SK-N-SH treated with all-trans-retinoic acid at 6 μM for 48 hours (cell line): ENCODE data around the gene CBARP.

Experiments used
- ATAC-seq: fragments of 200-7000 bp; cut with Tn5 transposase; 3 replicates; pipeline ENCODE4 v1.9.1; 2020; ENCODE audit warnings: mild to moderate bottlenecking, moderate library complexity
- ARNTL ChIP-seq: fragments of 450-650 bp; formaldehyde crosslinking; IDR thresholded peaks from 2 replicates; pipeline ENCODE4 v1.5.0; 2020; ENCODE audit warnings: low read depth, mild to moderate bottlenecking, moderate library complexity, borderline replicate concordance
- BACH2 ChIP-seq: fragments of 250-450 bp; sonication (Bioruptor Pico); IDR thresholded peaks from 2 replicates; pipeline ENCODE4 v1.9.0; 2021; ENCODE audit warnings: mild to moderate bottlenecking, borderline replicate concordance
- ESRRG ChIP-seq: fragments of 250-450 bp; sonication (Bioruptor Pico); IDR thresholded peaks from 2 replicates; pipeline ENCODE4 v1.6.1; 2021; ENCODE audit warnings: mild to moderate bottlenecking
- GLIS3 ChIP-seq: fragments of 250-450 bp; sonication (Bioruptor Pico); IDR thresholded peaks from 2 replicates; pipeline ENCODE4 v1.5.0; 2020; ENCODE audit warnings: mild to moderate bottlenecking, moderate library complexity
- OSR1 ChIP-seq: fragments of 250-450 bp; sonication (Bioruptor Pico); IDR thresholded peaks from 2 replicates; pipeline ENCODE4 v1.8.0; 2022; ENCODE audit warnings: moderate library complexity, mild to moderate bottlenecking, inconsistent platforms
- PPARA ChIP-seq: fragments of 250-450 bp; sonication (Bioruptor Pico); IDR thresholded peaks from 2 replicates; pipeline ENCODE4 v1.5.0; 2020; ENCODE audit warnings: mild to moderate bottlenecking, borderline replicate concordance
- RARB ChIP-seq: fragments of 250-450 bp; sonication (Bioruptor Pico); IDR thresholded peaks from 2 replicates; pipeline ENCODE4 v1.8.0; 2021; ENCODE audit warnings: mild to moderate bottlenecking, moderate library complexity
- SNAI2 ChIP-seq: fragments of 250-450 bp; sonication (Bioruptor Pico); IDR thresholded peaks from 2 replicates; pipeline ENCODE4 v1.5.0; 2020; ENCODE audit warnings: mild to moderate bottlenecking, moderate library complexity
- TCF4 ChIP-seq: fragments of 250-450 bp; sonication (Bioruptor Pico); IDR thresholded peaks from 2 replicates; pipeline ENCODE4 v1.8.0; 2021; ENCODE audit warnings: mild to moderate bottlenecking, moderate library complexity, borderline replicate concordance
- TOX ChIP-seq: fragments of 250-450 bp; sonication (Bioruptor Pico); IDR thresholded peaks from 2 replicates; pipeline ENCODE4 v1.8.0; 2021; ENCODE audit warnings: mild to moderate bottlenecking, moderate library complexity, borderline replicate concordance
- ZC3H10 ChIP-seq: fragments of 250-450 bp; sonication (Bioruptor Pico); IDR thresholded peaks from 2 replicates; pipeline ENCODE4 v1.5.1; 2021; ENCODE audit warnings: mild to moderate bottlenecking, moderate library complexity
- ZFP3 ChIP-seq: fragments of 250-450 bp; sonication (Bioruptor Pico); IDR thresholded peaks from 2 replicates; pipeline ENCODE4 v1.5.0; 2020; ENCODE audit warnings: mild to moderate bottlenecking, moderate library complexity
- ZFP30 ChIP-seq: fragments of 450-650 bp; formaldehyde crosslinking; IDR thresholded peaks from 2 replicates; pipeline ENCODE4 v1.5.0; 2022; ENCODE audit warnings: mild to moderate bottlenecking, moderate library complexity
- ZNF70 ChIP-seq: fragments of 450-650 bp; formaldehyde crosslinking; IDR thresholded peaks from 2 replicates; pipeline ENCODE4 v1.5.0; 2020; ENCODE audit warnings: mild to moderate bottlenecking, moderate library complexity
- TF ChIP-seq, protein P1 (sequence below): fragments of 250-450 bp; sonication (Bioruptor Pico); IDR thresholded peaks from 2 replicates; pipeline ENCODE4 v1.5.0; 2020; ENCODE audit warnings: mild to moderate bottlenecking, moderate library complexity
- TF ChIP-seq, protein P2 (sequence below): fragments of 250-450 bp; sonication (Bioruptor Pico); IDR thresholded peaks from 2 replicates; pipeline ENCODE4 v1.8.0; 2021; ENCODE audit warnings: low read depth, mild to moderate bottlenecking, moderate library complexity, borderline replicate concordance
- TF ChIP-seq, protein P3 (sequence below): fragments of 250-450 bp; sonication (Bioruptor Pico); IDR thresholded peaks from 2 replicates; pipeline ENCODE4 v1.5.1; 2021; ENCODE audit warnings: mild to moderate bottlenecking, moderate library complexity

The CBARP gene

DNA sequence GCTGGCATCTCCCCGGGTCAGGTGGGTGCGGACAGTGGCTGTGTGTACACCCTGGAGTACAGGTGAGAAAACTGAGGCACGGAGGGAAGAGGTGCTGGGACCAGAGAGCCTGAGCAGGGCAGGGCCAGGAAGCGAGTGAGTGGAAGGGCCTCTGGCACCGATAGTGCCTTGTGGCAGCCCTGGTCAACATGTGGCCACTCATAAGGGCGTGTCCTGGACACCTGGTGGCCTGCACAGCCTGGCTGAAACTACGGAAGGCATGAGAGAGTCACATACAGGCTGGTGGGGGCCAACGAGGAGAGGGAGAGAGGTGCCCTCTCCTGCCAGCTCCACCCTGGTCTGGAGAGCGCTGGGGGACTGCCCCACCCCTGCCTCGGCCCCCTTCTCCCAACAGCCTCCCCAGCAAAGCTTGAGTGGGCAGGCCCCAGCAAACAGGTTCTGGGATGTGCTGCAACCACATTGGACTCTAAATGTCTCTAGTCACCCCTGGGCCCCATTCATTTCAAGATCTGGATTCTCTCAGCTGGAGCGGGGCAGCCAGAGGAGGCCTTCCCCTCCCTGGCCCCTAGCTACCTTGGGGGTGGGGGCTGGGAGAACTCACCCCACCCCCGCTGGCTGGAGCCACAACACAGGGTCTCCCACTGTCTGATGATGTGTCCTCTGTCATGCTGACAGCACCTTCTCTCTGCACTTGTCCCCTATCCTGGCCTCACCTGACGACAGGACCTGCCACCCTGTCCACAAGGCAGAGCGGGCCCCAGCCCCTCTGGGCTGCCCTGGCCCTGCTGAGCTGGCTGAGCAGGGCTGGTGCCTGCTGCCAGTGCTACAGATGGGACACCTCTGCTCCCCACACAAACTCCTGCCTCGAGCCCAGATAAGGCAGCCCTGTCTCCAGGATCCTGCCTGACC, 5.8 kb downstream of the CBARP start (continued):
- TF ChIP-seq, protein P1, sequence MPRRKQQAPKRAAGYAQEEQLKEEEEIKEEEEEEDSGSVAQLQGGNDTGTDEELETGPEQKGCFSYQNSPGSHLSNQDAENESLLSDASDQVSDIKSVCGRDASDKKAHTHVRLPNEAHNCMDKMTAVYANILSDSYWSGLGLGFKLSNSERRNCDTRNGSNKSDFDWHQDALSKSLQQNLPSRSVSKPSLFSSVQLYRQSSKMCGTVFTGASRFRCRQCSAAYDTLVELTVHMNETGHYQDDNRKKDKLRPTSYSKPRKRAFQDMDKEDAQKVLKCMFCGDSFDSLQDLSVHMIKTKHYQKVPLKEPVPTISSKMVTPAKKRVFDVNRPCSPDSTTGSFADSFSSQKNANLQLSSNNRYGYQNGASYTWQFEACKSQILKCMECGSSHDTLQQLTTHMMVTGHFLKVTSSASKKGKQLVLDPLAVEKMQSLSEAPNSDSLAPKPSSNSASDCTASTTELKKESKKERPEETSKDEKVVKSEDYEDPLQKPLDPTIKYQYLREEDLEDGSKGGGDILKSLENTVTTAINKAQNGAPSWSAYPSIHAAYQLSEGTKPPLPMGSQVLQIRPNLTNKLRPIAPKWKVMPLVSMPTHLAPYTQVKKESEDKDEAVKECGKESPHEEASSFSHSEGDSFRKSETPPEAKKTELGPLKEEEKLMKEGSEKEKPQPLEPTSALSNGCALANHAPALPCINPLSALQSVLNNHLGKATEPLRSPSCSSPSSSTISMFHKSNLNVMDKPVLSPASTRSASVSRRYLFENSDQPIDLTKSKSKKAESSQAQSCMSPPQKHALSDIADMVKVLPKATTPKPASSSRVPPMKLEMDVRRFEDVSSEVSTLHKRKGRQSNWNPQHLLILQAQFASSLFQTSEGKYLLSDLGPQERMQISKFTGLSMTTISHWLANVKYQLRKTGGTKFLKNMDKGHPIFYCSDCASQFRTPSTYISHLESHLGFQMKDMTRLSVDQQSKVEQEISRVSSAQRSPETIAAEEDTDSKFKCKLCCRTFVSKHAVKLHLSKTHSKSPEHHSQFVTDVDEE: no peak
- TF ChIP-seq, protein P2, sequence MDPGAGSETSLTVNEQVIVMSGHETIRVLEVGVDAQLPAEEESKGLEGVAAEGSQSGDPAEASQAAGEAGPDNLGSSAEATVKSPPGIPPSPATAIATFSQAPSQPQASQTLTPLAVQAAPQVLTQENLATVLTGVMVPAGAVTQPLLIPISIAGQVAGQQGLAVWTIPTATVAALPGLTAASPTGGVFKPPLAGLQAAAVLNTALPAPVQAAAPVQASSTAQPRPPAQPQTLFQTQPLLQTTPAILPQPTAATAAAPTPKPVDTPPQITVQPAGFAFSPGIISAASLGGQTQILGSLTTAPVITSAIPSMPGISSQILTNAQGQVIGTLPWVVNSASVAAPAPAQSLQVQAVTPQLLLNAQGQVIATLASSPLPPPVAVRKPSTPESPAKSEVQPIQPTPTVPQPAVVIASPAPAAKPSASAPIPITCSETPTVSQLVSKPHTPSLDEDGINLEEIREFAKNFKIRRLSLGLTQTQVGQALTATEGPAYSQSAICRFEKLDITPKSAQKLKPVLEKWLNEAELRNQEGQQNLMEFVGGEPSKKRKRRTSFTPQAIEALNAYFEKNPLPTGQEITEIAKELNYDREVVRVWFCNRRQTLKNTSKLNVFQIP: no peak
- no peak for TF ChIP-seq ZFP3 (CRISPR knock-in tag)
- no peak for TF ChIP-seq OSR1
- TF ChIP-seq ARNTL: no peak

DNA sequence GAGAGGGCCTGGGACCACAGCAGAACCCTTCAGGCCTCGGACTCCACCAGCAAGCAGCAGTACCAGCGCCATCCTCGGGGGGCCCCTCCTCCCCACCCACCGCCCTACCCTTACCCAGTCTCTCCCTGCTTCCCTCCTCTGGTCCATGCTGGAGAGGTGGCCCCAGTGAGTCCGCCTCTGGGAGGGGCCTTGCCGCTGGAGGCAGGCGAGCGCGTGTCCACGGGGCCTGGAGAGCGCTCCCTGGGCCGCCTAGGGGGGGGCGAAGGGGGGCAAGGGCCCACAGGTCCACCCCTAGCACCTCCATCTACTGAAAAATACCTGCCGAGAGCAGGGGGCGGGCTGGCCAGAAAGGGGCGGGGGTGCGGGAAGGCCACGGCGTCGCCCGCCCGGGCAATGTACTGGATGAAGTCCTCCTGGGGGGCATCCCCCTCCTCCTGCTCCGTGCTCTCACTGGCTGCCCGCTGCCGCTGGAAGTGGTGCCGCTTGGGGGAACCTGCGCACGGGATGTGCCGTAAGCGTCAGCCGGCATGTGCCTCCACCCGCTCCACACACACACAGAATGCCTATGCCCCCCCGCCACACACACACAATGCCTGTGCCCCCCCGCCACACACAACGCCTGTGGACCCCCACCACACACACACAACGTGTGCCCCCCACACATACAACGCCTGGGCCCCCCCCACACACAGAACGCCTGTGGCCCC, 6.9 kb downstream of the CBARP start:
- no peak for TF ChIP-seq SNAI2 (CRISPR knock-in tag)
- TF ChIP-seq TCF4 (CRISPR knock-in tag): no peak
- no peak for TF ChIP-seq GLIS3 (CRISPR knock-in tag)
- no peak for ATAC-seq

DNA sequence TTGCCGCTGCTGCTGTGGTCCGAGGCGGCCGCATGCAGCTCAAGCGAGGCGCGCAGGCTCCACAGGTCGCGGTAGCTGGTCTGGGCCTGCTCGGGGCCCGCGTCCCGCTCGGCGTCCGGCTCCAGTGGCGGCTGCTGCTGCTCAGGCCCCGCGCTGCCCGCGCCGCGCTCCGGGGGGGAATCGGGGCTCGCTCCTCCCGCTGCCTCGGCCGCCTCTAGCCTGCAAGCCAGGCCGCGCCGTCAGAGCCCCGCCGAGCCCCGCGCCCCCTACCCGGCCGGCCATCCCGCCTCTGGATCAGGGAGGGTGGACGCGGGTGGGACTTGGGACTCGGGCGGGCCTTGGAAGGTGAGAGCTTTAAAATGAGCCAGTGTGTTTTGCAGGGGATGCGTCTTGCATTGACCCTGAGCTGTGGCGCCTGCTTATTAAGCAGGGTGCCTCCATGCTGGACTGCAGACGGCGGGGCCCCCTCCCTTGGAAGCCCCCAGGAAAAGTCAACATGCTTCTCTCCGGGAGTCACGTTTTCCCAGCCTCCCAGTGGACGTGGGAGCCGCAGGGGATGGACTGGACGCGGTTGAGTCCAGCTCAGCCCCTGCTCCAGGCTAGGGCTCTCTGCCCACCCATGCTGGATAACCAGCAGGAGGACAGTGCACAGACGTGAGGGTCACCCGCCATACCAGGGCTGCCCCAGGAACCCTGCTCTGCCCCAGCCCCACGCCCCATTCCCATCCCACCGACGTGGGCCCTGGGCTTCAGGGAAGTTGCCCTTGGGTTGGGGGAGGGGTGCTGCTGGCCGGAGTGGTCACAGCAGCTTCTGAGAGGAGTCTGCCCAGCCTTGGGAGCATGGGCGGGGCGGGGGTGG, 7.7 kb downstream of the CBARP start:
- ATAC-seq: no peak
- TF ChIP-seq, protein P2: no peak
- TF ChIP-seq ARNTL (no peak), ZNF70 (CRISPR knock-in tag) (no peak), PPARA (no peak), ESRRG (CRISPR knock-in tag) (no peak), TOX (CRISPR knock-in tag) (no peak), ZFP30 (CRISPR knock-in tag) (no peak), BACH2 (CRISPR knock-in tag) (no peak), SNAI2 (CRISPR knock-in tag) (no peak), RARB (no peak), ZC3H10 (CRISPR knock-in tag) (no peak), GLIS3 (CRISPR knock-in tag) (no peak), OSR1 (no peak)
- TF ChIP-seq, protein P3, sequence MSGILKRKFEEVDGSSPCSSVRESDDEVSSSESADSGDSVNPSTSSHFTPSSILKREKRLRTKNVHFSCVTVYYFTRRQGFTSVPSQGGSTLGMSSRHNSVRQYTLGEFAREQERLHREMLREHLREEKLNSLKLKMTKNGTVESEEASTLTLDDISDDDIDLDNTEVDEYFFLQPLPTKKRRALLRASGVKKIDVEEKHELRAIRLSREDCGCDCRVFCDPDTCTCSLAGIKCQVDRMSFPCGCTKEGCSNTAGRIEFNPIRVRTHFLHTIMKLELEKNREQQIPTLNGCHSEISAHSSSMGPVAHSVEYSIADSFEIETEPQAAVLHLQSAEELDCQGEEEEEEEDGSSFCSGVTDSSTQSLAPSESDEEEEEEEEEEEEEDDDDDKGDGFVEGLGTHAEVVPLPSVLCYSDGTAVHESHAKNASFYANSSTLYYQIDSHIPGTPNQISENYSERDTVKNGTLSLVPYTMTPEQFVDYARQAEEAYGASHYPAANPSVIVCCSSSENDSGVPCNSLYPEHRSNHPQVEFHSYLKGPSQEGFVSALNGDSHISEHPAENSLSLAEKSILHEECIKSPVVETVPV (CRISPR knock-in tag): no peak
- TF ChIP-seq, protein P1: no peak
